Measurements from ENCODE around the gene PLPPR1.

PLPPR1 gene

DNA sequence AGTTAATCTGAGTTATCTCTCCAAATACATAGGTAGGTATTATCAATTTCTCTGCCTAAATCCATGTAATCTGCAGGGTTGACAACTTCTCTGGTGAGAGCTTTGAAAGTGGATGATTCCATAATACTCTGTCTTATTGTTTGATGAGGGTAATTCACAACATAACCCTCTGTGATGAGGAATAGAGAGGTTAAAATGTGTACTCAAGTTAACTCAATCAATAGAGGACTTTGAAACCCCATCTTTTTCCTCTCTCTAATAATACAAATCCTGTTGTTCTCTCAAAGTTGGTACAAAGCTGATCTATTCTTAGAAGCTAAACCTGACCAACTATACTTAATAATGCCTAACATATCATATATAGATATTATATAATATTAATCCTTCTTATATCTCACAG is 100.1 kb downstream of the PLPPR1 start:
- no peak overlapping the region for H3K4me3 ChIP-seq (IDR thresholded peaks at IDR 0.05; ENCODE audit: insufficient read depth, low read depth, low read length)
- no peak overlapping the region for H3K27ac ChIP-seq
- TF ChIP-seq, protein P1, sequence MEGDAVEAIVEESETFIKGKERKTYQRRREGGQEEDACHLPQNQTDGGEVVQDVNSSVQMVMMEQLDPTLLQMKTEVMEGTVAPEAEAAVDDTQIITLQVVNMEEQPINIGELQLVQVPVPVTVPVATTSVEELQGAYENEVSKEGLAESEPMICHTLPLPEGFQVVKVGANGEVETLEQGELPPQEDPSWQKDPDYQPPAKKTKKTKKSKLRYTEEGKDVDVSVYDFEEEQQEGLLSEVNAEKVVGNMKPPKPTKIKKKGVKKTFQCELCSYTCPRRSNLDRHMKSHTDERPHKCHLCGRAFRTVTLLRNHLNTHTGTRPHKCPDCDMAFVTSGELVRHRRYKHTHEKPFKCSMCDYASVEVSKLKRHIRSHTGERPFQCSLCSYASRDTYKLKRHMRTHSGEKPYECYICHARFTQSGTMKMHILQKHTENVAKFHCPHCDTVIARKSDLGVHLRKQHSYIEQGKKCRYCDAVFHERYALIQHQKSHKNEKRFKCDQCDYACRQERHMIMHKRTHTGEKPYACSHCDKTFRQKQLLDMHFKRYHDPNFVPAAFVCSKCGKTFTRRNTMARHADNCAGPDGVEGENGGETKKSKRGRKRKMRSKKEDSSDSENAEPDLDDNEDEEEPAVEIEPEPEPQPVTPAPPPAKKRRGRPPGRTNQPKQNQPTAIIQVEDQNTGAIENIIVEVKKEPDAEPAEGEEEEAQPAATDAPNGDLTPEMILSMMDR (conservative IDR thresholded peaks at IDR 0.05; ENCODE audit: low read depth, low read length): no peak
- no peak overlapping the region for H2AFZ ChIP-seq (ENCODE audit: low read depth)
- H3K4me2 ChIP-seq: no peak overlapping the region
- H3K36me3 ChIP-seq (ENCODE audit: insufficient read depth): no peaks in the 10 kb centered on the region
- no peak overlapping the region for H3K9ac ChIP-seq
- no peaks in the 10 kb centered on the region for H3K79me2 ChIP-seq (ENCODE audit: insufficient read depth, low read depth)
- no peaks in the 10 kb centered on the region for H4K20me1 ChIP-seq (ENCODE audit: insufficient read depth)
- H3K27me3 ChIP-seq (ENCODE audit: insufficient read depth, low read depth): no peaks in the 10 kb centered on the region
- H3K4me1 ChIP-seq (ENCODE audit: low read depth, poor library complexity, severe bottlenecking): peaks cover 5% of the 10 kb centered on the region

DNA sequence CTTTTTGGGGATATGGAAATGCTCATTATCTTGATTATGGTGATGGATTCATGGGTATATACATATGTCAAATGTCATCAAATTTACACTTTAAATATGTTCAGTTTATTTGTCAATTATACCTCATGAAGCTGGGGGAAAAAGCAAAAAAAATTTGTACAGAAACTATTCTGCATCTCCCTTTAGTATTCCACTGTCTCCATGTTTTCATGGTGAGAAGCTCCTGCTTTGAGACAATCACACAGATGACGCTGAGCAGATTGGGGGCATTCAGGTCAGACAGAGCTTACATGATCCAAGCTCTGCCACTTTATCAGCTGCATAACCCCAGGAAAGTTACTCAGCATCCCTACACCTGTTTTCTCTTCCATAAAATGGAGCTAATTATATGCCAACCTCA is 101.5 kb downstream of the PLPPR1 start:
- H3K9ac ChIP-seq: no peak overlapping the region
- H3K79me2 ChIP-seq (ENCODE audit: insufficient read depth, low read depth): no peaks in the 10 kb centered on the region
- H3K4me3 ChIP-seq (IDR thresholded peaks at IDR 0.05; ENCODE audit: insufficient read depth, low read depth, low read length): no peak overlapping the region

DNA sequence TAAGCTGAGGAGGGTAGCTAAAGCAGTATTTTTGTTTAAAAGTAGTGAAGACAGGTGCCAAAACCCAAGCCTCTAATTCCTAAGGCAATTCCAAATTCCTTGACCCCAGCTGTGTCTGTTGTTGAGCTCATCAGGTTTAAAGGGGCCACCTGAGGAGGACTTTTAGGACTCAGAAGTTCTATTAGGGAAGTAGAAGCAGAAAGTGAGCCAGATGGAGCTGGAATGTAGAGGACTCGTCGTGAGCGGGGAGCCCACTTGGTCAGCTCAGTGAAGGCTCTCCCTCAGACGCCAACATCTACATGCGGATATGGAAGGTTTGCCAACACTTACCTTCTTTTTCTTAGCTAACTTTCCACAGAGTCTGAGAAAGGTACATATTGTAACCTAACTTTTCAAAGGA is 102.8 kb downstream of the PLPPR1 start:
- Histone ChIP-seq H3K4me3 (IDR thresholded peaks at IDR 0.05; ENCODE audit: insufficient read depth, low read depth, low read length) (no peak overlapping the region), H4K20me1 (ENCODE audit: insufficient read depth) (no peaks in the 10 kb centered on the region), H3K4me2 (no peak overlapping the region), H3K9ac (no peak overlapping the region), H3K27me3 (ENCODE audit: insufficient read depth, low read depth) (no peaks in the 10 kb centered on the region), H3K27ac (no peak overlapping the region), H3K36me3 (ENCODE audit: insufficient read depth) (no peaks in the 10 kb centered on the region), H3K79me2 (ENCODE audit: insufficient read depth, low read depth) (no peaks in the 10 kb centered on the region), H2AFZ (ENCODE audit: low read depth) (no peak overlapping the region), H3K4me1 (ENCODE audit: low read depth, poor library complexity, severe bottlenecking) (peaks cover 4% of the 10 kb centered on the region)
- TF ChIP-seq, protein P1 (conservative IDR thresholded peaks at IDR 0.05; ENCODE audit: low read depth, low read length): no peak

More for the DNA sequence above, 101.5 kb downstream of the PLPPR1 start:
- Histone ChIP-seq H3K27me3 (ENCODE audit: insufficient read depth, low read depth) (no peaks in the 10 kb centered on the region), H4K20me1 (ENCODE audit: insufficient read depth) (no peaks in the 10 kb centered on the region), H3K27ac (no peak overlapping the region), H3K4me2 (no peak overlapping the region), H3K36me3 (ENCODE audit: insufficient read depth) (no peaks in the 10 kb centered on the region), H2AFZ (ENCODE audit: low read depth) (no peak overlapping the region), H3K4me1 (ENCODE audit: low read depth, poor library complexity, severe bottlenecking) (peaks cover 5% of the 10 kb centered on the region)
- TF ChIP-seq, protein P1 (conservative IDR thresholded peaks at IDR 0.05; ENCODE audit: low read depth, low read length): no peak

DNA sequence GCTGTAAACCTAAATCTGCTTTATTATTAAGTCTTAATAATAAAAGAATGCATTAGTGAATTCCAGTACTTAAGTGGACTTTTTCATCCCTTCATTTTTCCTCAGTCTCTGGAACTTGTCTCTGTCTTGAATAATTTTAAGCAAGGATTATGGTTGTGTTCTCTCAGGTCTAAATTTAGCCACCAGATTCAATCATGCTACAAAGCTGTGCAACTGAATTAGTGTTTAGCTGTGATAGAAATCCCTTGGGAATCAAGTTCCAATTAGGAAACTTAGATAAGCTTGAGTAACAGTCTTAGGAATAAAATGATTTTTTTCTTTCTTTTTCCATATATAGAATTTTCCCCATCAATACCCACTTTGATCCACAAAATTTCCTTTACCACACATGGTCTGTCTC is 104.3 kb downstream of the PLPPR1 start:
- H3K36me3 ChIP-seq (ENCODE audit: insufficient read depth): no peaks in the 10 kb centered on the region
- no peaks in the 10 kb centered on the region for H3K4me1 ChIP-seq (ENCODE audit: low read depth, poor library complexity, severe bottlenecking)
- TF ChIP-seq, protein P1 (conservative IDR thresholded peaks at IDR 0.05; ENCODE audit: low read depth, low read length): no peak

More for the DNA sequence above, 104.3 kb downstream of the PLPPR1 start:
- H3K27ac ChIP-seq: no peak overlapping the region
- H3K27me3 ChIP-seq (ENCODE audit: insufficient read depth, low read depth): no peaks in the 10 kb centered on the region
- H3K9ac ChIP-seq: no peak overlapping the region
- H3K4me3 ChIP-seq (IDR thresholded peaks at IDR 0.05; ENCODE audit: insufficient read depth, low read depth, low read length): no peak overlapping the region
- H4K20me1 ChIP-seq (ENCODE audit: insufficient read depth): no peaks in the 10 kb centered on the region
- H2AFZ ChIP-seq (ENCODE audit: low read depth): no peak overlapping the region
- no peaks in the 10 kb centered on the region for H3K79me2 ChIP-seq (ENCODE audit: insufficient read depth, low read depth)
- no peak overlapping the region for H3K4me2 ChIP-seq
